ENCODE data around the gene C6orf132.

DNA sequence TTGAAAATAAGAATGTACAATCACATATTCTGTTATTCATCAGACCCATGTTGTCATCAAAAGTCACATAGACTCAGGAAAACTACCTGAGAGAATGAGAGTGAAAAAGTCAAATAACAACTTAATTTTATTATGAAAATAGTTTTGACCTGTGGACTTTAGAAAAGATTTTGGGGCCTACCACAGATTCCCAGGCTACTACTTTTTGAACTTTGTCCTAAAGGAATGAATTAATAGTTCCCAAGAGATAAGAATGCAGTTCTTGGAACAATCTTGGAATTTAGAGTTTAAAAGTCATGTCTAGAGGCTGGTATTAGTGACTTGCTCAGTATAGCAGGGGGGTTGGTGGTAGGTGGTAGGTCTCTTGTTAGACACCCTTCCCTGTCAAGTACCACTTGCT is 88.8 kb downstream of the C6orf132 start:
- no peak for TF ChIP-seq BHLHE40 (IDR thresholded peaks at IDR 0.05; ENCODE audit: borderline replicate concordance)
- TF ChIP-seq FOXK2 (IDR thresholded peaks at IDR 0.05) = no peak
- TF ChIP-seq FOXA1 (IDR thresholded peaks at IDR 0.05) = no peak
- TF ChIP-seq TARDBP (IDR thresholded peaks at IDR 0.05) = no peak
- no peak for TF ChIP-seq SUZ12 (IDR thresholded peaks at IDR 0.05)
- TF ChIP-seq FOXM1 (IDR thresholded peaks at IDR 0.05; ENCODE audit: borderline replicate concordance) = no peak
- TF ChIP-seq L3MBTL2 (conservative IDR thresholded peaks at IDR 0.05) = no peak

Measured in HEK293T (cell line).